GM10248 (cell line): ENCODE measurements around the gene CDH24.

Experiments used
- CTCF ChIA-PET: fragments of 300-600 bp; sonication (Branson Sonifier 250); formaldehyde crosslinking; extraction: SDS; loops from one replicate; lab custom pipeline; 2021; ENCODE audit warnings: antibody characterized with exemption; lab: Yijun Ruan, JAX
- POLR2A ChIA-PET: fragments of 350-650 bp; sonication (Branson Sonifier 250); formaldehyde crosslinking; extraction: SDS; loops from one replicate; lab custom pipeline; 2020; ENCODE audit warnings: antibody characterized with exemption; lab: Yijun Ruan, JAX
- DNase-seq: peaks from one replicate; pipeline ENCODE4 v3.0.0; 2012; ENCODE audit errors: extremely low spot score
- TF ChIP-seq, protein P1 (sequence below): IDR thresholded peaks from 2 replicates; pipeline ENCODE4 v1.5.1; 2012; ENCODE audit warnings: mild to moderate bottlenecking, low read depth; ENCODE audit errors: extremely low read depth, missing control alignments, control extremely low read depth

The CDH24 gene

DNA sequence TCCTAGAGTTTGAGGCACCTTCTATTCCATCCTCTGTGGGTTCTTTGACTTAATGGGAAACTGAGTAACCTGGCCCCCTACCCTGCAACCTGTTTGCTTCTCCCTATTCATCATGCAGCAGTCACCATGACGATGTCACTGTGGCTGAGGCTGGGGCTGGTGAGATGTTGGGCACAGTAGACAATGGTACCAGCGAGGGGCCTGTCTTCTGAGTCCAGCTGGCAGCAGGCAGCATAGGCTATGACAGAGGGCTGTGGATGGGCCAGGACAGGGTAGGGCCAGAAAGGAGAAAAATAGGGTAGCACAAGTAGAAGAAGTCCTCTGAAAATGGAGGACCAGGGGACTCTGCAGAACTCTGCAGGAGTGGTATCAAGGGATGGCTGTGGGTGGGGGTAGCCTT lies 45.5 kb upstream of the CDH24 start:
- ChIA-PET CTCF (interaction anchor here (0.9 to 4.5 kb wide), 4 partner anchors 18 to 118 kb away, joined by 4 to 27 read pairs (median 6); no protein-coding TSS in a partner anchor), POLR2A (no interaction called here)
- no peak for DNase-seq
- TF ChIP-seq, protein P1, sequence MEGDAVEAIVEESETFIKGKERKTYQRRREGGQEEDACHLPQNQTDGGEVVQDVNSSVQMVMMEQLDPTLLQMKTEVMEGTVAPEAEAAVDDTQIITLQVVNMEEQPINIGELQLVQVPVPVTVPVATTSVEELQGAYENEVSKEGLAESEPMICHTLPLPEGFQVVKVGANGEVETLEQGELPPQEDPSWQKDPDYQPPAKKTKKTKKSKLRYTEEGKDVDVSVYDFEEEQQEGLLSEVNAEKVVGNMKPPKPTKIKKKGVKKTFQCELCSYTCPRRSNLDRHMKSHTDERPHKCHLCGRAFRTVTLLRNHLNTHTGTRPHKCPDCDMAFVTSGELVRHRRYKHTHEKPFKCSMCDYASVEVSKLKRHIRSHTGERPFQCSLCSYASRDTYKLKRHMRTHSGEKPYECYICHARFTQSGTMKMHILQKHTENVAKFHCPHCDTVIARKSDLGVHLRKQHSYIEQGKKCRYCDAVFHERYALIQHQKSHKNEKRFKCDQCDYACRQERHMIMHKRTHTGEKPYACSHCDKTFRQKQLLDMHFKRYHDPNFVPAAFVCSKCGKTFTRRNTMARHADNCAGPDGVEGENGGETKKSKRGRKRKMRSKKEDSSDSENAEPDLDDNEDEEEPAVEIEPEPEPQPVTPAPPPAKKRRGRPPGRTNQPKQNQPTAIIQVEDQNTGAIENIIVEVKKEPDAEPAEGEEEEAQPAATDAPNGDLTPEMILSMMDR, result no peak

DNA sequence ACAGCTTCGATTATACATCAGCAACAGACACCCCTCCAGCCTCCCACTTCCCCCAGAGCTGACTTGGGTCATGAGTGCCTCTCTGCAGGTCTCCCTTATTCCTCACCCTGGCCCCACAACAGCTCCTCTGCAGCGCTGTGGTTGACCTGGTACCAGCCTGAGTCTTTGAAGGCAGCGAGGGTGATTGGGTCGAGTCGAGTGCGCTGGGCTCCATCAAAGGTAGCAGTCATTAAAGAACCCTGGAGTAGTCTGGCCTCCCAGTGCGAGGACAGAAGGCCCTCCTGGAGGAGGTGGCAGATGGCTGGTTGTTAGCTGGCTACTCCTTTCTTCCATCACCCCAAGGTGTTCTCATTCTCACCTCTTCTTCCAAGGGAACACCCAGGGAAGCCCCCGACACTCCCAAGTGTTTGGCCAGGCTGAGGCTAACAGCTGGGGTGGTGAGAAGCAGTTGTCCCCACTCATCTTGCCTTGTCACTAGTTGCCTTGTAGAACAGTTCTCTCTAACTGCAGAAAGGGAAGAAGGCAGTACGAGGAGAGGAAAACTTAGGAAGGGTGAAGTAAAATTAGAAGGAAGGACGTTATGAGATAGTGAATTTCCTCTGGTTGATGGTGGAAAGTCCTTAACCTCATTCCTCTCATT lies 44.8 kb upstream of the CDH24 start:
- ChIA-PET POLR2A (no interaction called here), CTCF (interaction anchor here (0.9 to 4.5 kb wide), 4 partner anchors 16 to 33 kb away, joined by 3 to 27 read pairs (median 4); no protein-coding TSS in a partner anchor)
- DNase-seq, result no peak
- TF ChIP-seq, protein P1, result no peak

DNA sequence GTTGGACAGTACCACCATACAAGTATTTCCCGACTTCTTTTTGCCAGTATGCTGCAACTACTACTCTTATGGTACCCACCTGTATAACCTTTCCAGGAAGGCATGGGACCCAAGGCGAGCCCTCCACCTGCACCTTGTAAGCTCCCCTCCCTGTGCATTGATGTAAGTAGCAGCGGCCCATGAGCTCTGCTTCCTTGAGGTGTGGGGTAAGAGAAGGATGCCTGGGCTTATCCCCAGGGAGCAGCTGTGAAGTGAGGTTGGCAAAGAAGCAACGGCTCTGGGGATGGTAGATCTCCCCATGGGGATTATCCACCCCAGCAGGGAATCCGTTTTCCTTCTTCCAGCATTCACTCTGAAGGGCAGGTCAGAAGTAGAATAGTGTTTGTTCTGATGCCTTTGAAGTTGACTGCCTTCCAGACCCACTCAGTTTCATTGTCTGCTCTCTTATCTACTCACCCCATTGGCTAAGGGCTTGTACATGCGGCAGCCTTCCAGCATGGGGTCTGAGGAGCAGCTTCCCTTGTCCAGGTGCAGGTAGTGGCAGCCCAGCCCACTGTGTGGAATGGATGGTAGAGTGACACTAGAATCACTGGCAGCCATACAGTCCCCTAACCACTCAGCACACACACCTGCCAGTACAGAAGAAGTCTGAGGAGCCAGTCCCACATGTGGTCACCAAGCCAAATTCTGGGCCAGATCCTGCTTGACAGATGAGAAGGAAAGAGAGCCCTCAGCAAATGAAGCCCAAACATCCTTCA lies 44.1 kb upstream of the CDH24 start:
- DNase-seq, result no peak
- CTCF ChIA-PET, result interaction anchor here (0.9 to 4.5 kb wide), 5 partner anchors 15 to 279 kb away, joined by 3 to 27 read pairs (median 3); no protein-coding TSS in a partner anchor
- TF ChIP-seq, protein P1, result no peak
- POLR2A ChIA-PET, result no interaction called here

DNA sequence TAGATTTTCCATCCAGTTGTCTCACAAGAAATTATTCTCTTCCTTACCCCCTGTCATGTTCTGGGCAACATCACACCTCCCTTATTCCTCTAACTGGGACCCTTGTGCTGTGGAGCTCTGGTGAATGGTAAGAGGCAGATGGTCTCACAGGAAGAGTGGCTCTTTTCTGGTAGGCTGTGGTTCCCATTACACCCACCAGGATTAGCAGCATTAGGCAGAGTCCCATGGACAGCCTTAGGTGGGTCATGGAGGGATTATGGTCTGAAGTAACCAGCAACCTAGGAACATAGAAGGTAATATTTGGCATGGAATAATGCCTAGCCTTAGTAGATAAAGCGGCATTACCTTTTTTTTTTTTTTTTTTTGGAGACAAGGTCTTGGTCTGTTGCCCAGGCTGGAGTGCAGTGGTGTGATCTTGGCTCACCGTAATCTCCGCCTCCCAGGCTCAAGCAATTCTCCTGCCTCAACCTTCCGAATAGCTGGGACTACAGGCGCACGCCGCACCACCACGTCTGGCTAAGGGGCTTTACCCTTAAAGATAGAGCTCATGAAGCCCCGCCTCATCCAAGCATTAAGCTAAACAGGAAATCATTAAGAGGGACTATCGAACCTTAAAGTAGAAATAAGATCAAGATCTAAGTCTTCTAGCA lies 42.0 kb upstream of the CDH24 start:
- no peak for DNase-seq
- ChIA-PET POLR2A (no interaction called here), CTCF (interaction anchor here (0.7 to 4.5 kb wide), 4 partner anchors 22 to 41 kb away, joined by 3 to 27 read pairs (median 8); no protein-coding TSS in a partner anchor)
- TF ChIP-seq, protein P1, result no peak

DNA sequence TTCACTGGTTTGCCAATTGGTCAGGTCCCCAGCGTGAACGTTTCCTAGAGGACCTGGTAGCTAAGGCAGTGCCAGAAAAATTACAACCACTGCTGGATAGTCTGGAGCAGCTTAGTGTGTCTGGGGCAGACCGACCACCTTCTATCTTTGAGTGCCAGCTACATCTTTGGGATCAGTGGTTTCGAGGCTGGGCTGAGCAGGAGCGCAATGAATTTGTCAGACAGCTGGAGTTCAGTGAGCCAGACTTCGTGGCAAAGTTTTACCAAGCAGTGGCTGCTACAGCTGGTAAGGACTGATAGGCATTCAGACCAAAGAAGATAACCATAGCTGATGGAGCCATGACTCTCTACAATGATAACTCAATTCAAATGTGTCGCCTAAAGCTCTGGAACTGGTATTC lies 40.5 kb upstream of the CDH24 start:
- CTCF ChIA-PET, result interaction anchor here (1.1 to 2.1 kb wide), 4 partner anchors 11 to 30 kb away, joined by 4 to 8 read pairs (median 6); no protein-coding TSS in a partner anchor
- TF ChIP-seq, protein P1, result no peak
- POLR2A ChIA-PET, result interaction anchor here (1.0 kb wide), 1 partner anchor 223 kb away, joined by 3 read pairs; the partner anchor contains the start of gene PABPN1
- no peak for DNase-seq
